ENCODE data around the gene ZNRF3.
"Not testable (repeated sequence)": the region's sequence is repeated elsewhere in the genome, so short reads cannot be mapped to it uniquely, and the experiment has no call there.

ZNRF3 gene

GRCh38 chr22:29003552-29003951 lies 120.2 kb downstream of the ZNRF3 start:
- no peak overlapping the region for H4K91ac ChIP-seq (ENCODE audit: low read depth, low read length)
- no peak overlapping the region for H2AFZ ChIP-seq (ENCODE audit: insufficient read depth, low read length, poor library complexity)
- H4K12ac ChIP-seq (ENCODE audit: low read depth, low read length): no peak overlapping the region
- H3K4ac ChIP-seq (ENCODE audit: low read depth, low read length): no peak overlapping the region
- no peak overlapping the region for H3K4me3 ChIP-seq (ENCODE audit: low read depth, low read length)
- H2AK5ac ChIP-seq (ENCODE audit: low read length): no peak overlapping the region
- H4K8ac ChIP-seq (ENCODE audit: low read depth, low read length): no peak overlapping the region
- no peak overlapping the region for H3K9ac ChIP-seq (ENCODE audit: low read length)
- no peak overlapping the region for H3K14ac ChIP-seq (ENCODE audit: low read length)
- WGBS (ENCODE audit: extremely low coverage, insufficient coverage, insufficient read length): no CpG with 5 or more reads among the region's 4 CpGs
- peaks cover 14% of the 10 kb centered on the region for H3K79me1 ChIP-seq (ENCODE audit: low read length)
- no peaks in the 10 kb centered on the region for H3K9me3 ChIP-seq (ENCODE audit: insufficient read depth, low read depth, low read length)
- peaks cover 1% of the 10 kb centered on the region for H3K79me2 ChIP-seq (ENCODE audit: control insufficient read depth, insufficient read depth, low read length, poor library complexity)
- peaks cover 22 to 24% of the 10 kb centered on the region in 2 experiments for H3K4me1 ChIP-seq (ENCODE audit: control insufficient read depth in 1 of 2, insufficient read depth in 2 of 2, low read length in 2 of 2)
- no peak overlapping the region for H3K23ac ChIP-seq (ENCODE audit: low read length)
- no peak overlapping the region for H3K18ac ChIP-seq (ENCODE audit: low read length)
- H3K27me3 ChIP-seq (ENCODE audit: insufficient read depth, low read length): no peaks in the 10 kb centered on the region
- H3K36me3 ChIP-seq (ENCODE audit: control insufficient read depth in 1 of 2, insufficient read depth in 2 of 2, low read length in 2 of 2): no peaks in the 10 kb centered on the region
- H2BK12ac ChIP-seq (ENCODE audit: low read length): peak overlapping the region; percentile 11
- no peak overlapping the region for H3K4me2 ChIP-seq (ENCODE audit: low read length)
- H2BK120ac ChIP-seq (ENCODE audit: insufficient read depth, low read length, poor library complexity): no peak overlapping the region
- H3K27ac ChIP-seq (ENCODE audit: low read depth, low read length): peak overlapping the region; percentile 80
- no peak for DNase-seq
- H2BK5ac ChIP-seq (ENCODE audit: low read depth, low read length, poor library complexity): peak overlapping the region; percentile 27

GRCh38 chr22:29003975-29004646 lies 120.7 kb downstream of the ZNRF3 start:
- Histone ChIP-seq H2AFZ (ENCODE audit: insufficient read depth, low read length, poor library complexity) (no peak overlapping the region), H3K36me3 (ENCODE audit: control insufficient read depth in 1 of 2, insufficient read depth in 2 of 2, low read length in 2 of 2) (no peaks in the 10 kb centered on the region), H2BK5ac (ENCODE audit: low read depth, low read length, poor library complexity) (peak overlapping the region; percentile 65), H3K27me3 (ENCODE audit: insufficient read depth, low read length) (no peaks in the 10 kb centered on the region), H2BK120ac (ENCODE audit: insufficient read depth, low read length, poor library complexity) (peak overlapping the region; percentile 43), H4K12ac (ENCODE audit: low read depth, low read length) (no peak overlapping the region), H3K4ac (ENCODE audit: low read depth, low read length) (no peak overlapping the region), H3K9me3 (ENCODE audit: insufficient read depth, low read depth, low read length) (no peaks in the 10 kb centered on the region), H4K8ac (ENCODE audit: low read depth, low read length) (peak overlapping the region; percentile 32), H3K27ac (ENCODE audit: low read depth, low read length) (peak overlapping the region; percentile 80), H2AK5ac (ENCODE audit: low read length) (peak overlapping the region; percentile 29), H3K14ac (ENCODE audit: low read length) (peak overlapping the region; percentile 21), H4K91ac (ENCODE audit: low read depth, low read length) (peak overlapping the region; percentile 78), H3K79me1 (ENCODE audit: low read length) (peaks cover 14% of the 10 kb centered on the region), H3K4me3 (ENCODE audit: low read depth, low read length) (no peak overlapping the region), H3K23ac (ENCODE audit: low read length) (no peak overlapping the region), H3K9ac (ENCODE audit: low read length) (no peak overlapping the region), H2BK12ac (ENCODE audit: low read length) (peak overlapping the region; percentile 78), H3K4me1 (ENCODE audit: control insufficient read depth in 1 of 2, insufficient read depth in 2 of 2, low read length in 2 of 2) (peaks cover 22 to 24% of the 10 kb centered on the region in 2 experiments), H3K4me2 (ENCODE audit: low read length) (peak overlapping the region; percentile 7), H3K79me2 (ENCODE audit: control insufficient read depth, insufficient read depth, low read length, poor library complexity) (peaks cover 1% of the 10 kb centered on the region), H3K18ac (ENCODE audit: low read length) (no peak overlapping the region)
- no CpG with 5 or more reads among the region's 9 CpGs for WGBS (ENCODE audit: extremely low coverage, insufficient coverage, insufficient read length)
- DNase-seq: no peak

- H4K8ac ChIP-seq (ENCODE audit: low read depth, low read length): no peak overlapping the region
- H3K27me3 ChIP-seq (ENCODE audit: insufficient read depth, low read length): no peaks in the 10 kb centered on the region
- no peak overlapping the region for H4K12ac ChIP-seq (ENCODE audit: low read depth, low read length)
- H3K4me1 ChIP-seq (ENCODE audit: control insufficient read depth in 1 of 2, insufficient read depth in 2 of 2, low read length in 2 of 2): peaks cover 16 to 19% of the 10 kb centered on the region in 2 experiments
- no peak overlapping the region for H3K4me3 ChIP-seq (ENCODE audit: low read depth, low read length)
- H3K79me1 ChIP-seq (ENCODE audit: low read length): peaks cover 14% of the 10 kb centered on the region
- DNase-seq: no peak
- no CpG with 5 or more reads among the region's 20 CpGs for WGBS (ENCODE audit: extremely low coverage, insufficient coverage, insufficient read length)
- H2BK120ac ChIP-seq (ENCODE audit: insufficient read depth, low read length, poor library complexity): peak overlapping the region; percentile 50
- H3K36me3 ChIP-seq (ENCODE audit: control insufficient read depth in 1 of 2, insufficient read depth in 2 of 2, low read length in 2 of 2): no peaks in the 10 kb centered on the region
- no peak overlapping the region for H3K4ac ChIP-seq (ENCODE audit: low read depth, low read length)
- H3K9me3 ChIP-seq (ENCODE audit: insufficient read depth, low read depth, low read length): no peaks in the 10 kb centered on the region
- H3K79me2 ChIP-seq (ENCODE audit: control insufficient read depth, insufficient read depth, low read length, poor library complexity): peaks cover 1% of the 10 kb centered on the region
- no peak overlapping the region for H2AFZ ChIP-seq (ENCODE audit: insufficient read depth, low read length, poor library complexity)
- H2BK12ac ChIP-seq (ENCODE audit: low read length): peak overlapping the region; percentile 78
- H3K27ac ChIP-seq (ENCODE audit: low read depth, low read length): peak overlapping the region; percentile 46
- peak overlapping the region; percentile 78 for H4K91ac ChIP-seq (ENCODE audit: low read depth, low read length)
- H2BK5ac ChIP-seq (ENCODE audit: low read depth, low read length, poor library complexity): peak overlapping the region; percentile 51
- peak overlapping the region; percentile 53 for H3K4me2 ChIP-seq (ENCODE audit: low read length)
- H2AK5ac ChIP-seq (ENCODE audit: low read length): no peak overlapping the region
- H3K23ac ChIP-seq (ENCODE audit: low read length): no peak overlapping the region
- H3K14ac ChIP-seq (ENCODE audit: low read length): no peak overlapping the region
- no peak overlapping the region for H3K9ac ChIP-seq (ENCODE audit: low read length)
- H3K18ac ChIP-seq (ENCODE audit: low read length): peak overlapping the region; percentile 38
Observed at GRCh38 chr22:29004647-29005371, 121.4 kb downstream of the ZNRF3 start.

- H2AFZ ChIP-seq (ENCODE audit: insufficient read depth, low read length, poor library complexity); H2BK120ac ChIP-seq (ENCODE audit: insufficient read depth, low read length, poor library complexity); H3K27me3 ChIP-seq (ENCODE audit: insufficient read depth, low read length); H2AK5ac ChIP-seq (ENCODE audit: low read length); H3K36me3 ChIP-seq (ENCODE audit: control insufficient read depth in 1 of 2, insufficient read depth in 2 of 2, low read length in 2 of 2); H3K79me2 ChIP-seq (ENCODE audit: control insufficient read depth, insufficient read depth, low read length, poor library complexity); H4K91ac ChIP-seq (ENCODE audit: low read depth, low read length); H2BK12ac ChIP-seq (ENCODE audit: low read length); H3K9me3 ChIP-seq (ENCODE audit: insufficient read depth, low read depth, low read length); H3K4me2 ChIP-seq (ENCODE audit: low read length); H3K23ac ChIP-seq (ENCODE audit: low read length); H4K8ac ChIP-seq (ENCODE audit: low read depth, low read length); H3K27ac ChIP-seq (ENCODE audit: low read depth, low read length); H2BK5ac ChIP-seq (ENCODE audit: low read depth, low read length, poor library complexity); H3K18ac ChIP-seq (ENCODE audit: low read length); H3K4ac ChIP-seq (ENCODE audit: low read depth, low read length); H3K4me3 ChIP-seq (ENCODE audit: low read depth, low read length); H3K9ac ChIP-seq (ENCODE audit: low read length); H3K14ac ChIP-seq (ENCODE audit: low read length); DNase-seq; H4K12ac ChIP-seq (ENCODE audit: low read depth, low read length): not testable (repeated sequence)
- WGBS (ENCODE audit: extremely low coverage, insufficient coverage, insufficient read length): no CpG with 5 or more reads among the region's 8 CpGs
- Histone ChIP-seq H3K79me1 (ENCODE audit: low read length) (peaks cover 11% of the 10 kb centered on the region), H3K4me1 (ENCODE audit: control insufficient read depth in 1 of 2, insufficient read depth in 2 of 2, low read length in 2 of 2) (peaks cover 16 to 19% of the 10 kb centered on the region in 2 experiments)
Observed at GRCh38 chr22:29005754-29006153, 122.4 kb downstream of the ZNRF3 start.
